ENCODE measurements around the gene CDH4. TPM values are rescaled to one million over a fixed set of nuclear protein-coding genes. Genes with fewer than 3 reads are reported as not detected.

CDH4 gene
- total RNA-seq, 4 donors from 2014 or later: not detected

GRCh38 chr20:61620174-61620573 is 368.1 kb downstream of the CDH4 start:
- H3K27me3 ChIP-seq: no peaks in the 10 kb centered on the region
- in situ Hi-C loops (cut with MboI; ENCODE audit: low pct_ligation_motif_present in 1 of 4, low pct_unique_long_range_greater_than_20kb in 1 of 4, low sequenced_read_pairs in 3 of 4): no loop called here
- no peak overlapping the region for H3K4me3 ChIP-seq
- H3K36me3 ChIP-seq: no peaks in the 10 kb centered on the region
- H3K27ac ChIP-seq: no peak overlapping the region
- no peaks in the 10 kb centered on the region for H3K4me1 ChIP-seq
- DNase-seq: no peak
- H3K9me3 ChIP-seq: no peaks in the 10 kb centered on the region
- TF ChIP-seq POLR2A (IDR thresholded peaks at IDR 0.05) (no peak), POLR2AphosphoS5 (IDR thresholded peaks at IDR 0.05) (no peak), CTCF (IDR thresholded peaks at IDR 0.05) (no peak), EP300 (IDR thresholded peaks at IDR 0.05; ENCODE audit: low read depth) (no peak)
- 0 to 3% methylated on average over 1 of the region's 1 CpG for WGBS, 2 donors (ENCODE audit: low coverage in 1 of 2)
- intact Hi-C loops (cut with DNase I; ENCODE audit: low total_unique reads): no loop called here

- H3K27ac ChIP-seq: no peak overlapping the region
- no peaks in the 10 kb centered on the region for H3K4me1 ChIP-seq
- no peaks in the 10 kb centered on the region for H3K9me3 ChIP-seq
- no peak overlapping the region for H3K4me3 ChIP-seq
- in situ Hi-C loops (cut with MboI; ENCODE audit: low pct_ligation_motif_present in 1 of 4, low pct_unique_long_range_greater_than_20kb in 1 of 4, low sequenced_read_pairs in 3 of 4): no loop called here
- no peak for DNase-seq
- H3K36me3 ChIP-seq: no peaks in the 10 kb centered on the region
- intact Hi-C loops (cut with DNase I; ENCODE audit: low total_unique reads): no loop called here
- WGBS, 2 donors (ENCODE audit: low coverage in 1 of 2): 66 to 73% methylated on average over 18 to 19 of the region's 19 CpGs
- TF ChIP-seq POLR2A (IDR thresholded peaks at IDR 0.05): no peak
- no peak for TF ChIP-seq CTCF (IDR thresholded peaks at IDR 0.05)
- TF ChIP-seq POLR2AphosphoS5 (IDR thresholded peaks at IDR 0.05): no peak
- no peak for TF ChIP-seq EP300 (IDR thresholded peaks at IDR 0.05; ENCODE audit: low read depth)
- no peaks in the 10 kb centered on the region for H3K27me3 ChIP-seq
These were observed 369.1 kb downstream of the CDH4 start for GRCh38 chr20:61621035-61621730.

GRCh38 chr20:61621852-61622251 is 369.8 kb downstream of the CDH4 start:
- WGBS, 2 donors (ENCODE audit: low coverage in 1 of 2): 82 to 100% methylated on average over 1 to 10 of the region's 10 CpGs
- in situ Hi-C loops (cut with MboI; ENCODE audit: low pct_ligation_motif_present in 1 of 4, low pct_unique_long_range_greater_than_20kb in 1 of 4, low sequenced_read_pairs in 3 of 4) (no loop called here), intact Hi-C loops (cut with DNase I; ENCODE audit: low total_unique reads) (no loop called here)
- TF ChIP-seq CTCF (IDR thresholded peaks at IDR 0.05): no peak
- no peak for TF ChIP-seq POLR2AphosphoS5 (IDR thresholded peaks at IDR 0.05)
- no peak for TF ChIP-seq EP300 (IDR thresholded peaks at IDR 0.05; ENCODE audit: low read depth)
- TF ChIP-seq POLR2A (IDR thresholded peaks at IDR 0.05): no peak
- no peak overlapping the region for H3K4me3 ChIP-seq
- no peak for DNase-seq
- H3K27ac ChIP-seq: no peak overlapping the region
- no peaks in the 10 kb centered on the region for H3K9me3 ChIP-seq
- H3K4me1 ChIP-seq: no peaks in the 10 kb centered on the region
- H3K36me3 ChIP-seq: no peaks in the 10 kb centered on the region
- H3K27me3 ChIP-seq: no peaks in the 10 kb centered on the region

- TF ChIP-seq POLR2AphosphoS5 (IDR thresholded peaks at IDR 0.05): no peak
- TF ChIP-seq CTCF (IDR thresholded peaks at IDR 0.05): no peak
- no peak for TF ChIP-seq EP300 (IDR thresholded peaks at IDR 0.05; ENCODE audit: low read depth)
- no peak for TF ChIP-seq POLR2A (IDR thresholded peaks at IDR 0.05)
- Histone ChIP-seq H3K9me3 (no peaks in the 10 kb centered on the region), H3K4me1 (no peaks in the 10 kb centered on the region), H3K36me3 (no peaks in the 10 kb centered on the region), H3K27me3 (no peaks in the 10 kb centered on the region), H3K4me3 (no peak overlapping the region), H3K27ac (no peak overlapping the region)
- in situ Hi-C loops (cut with MboI; ENCODE audit: low pct_ligation_motif_present in 1 of 4, low pct_unique_long_range_greater_than_20kb in 1 of 4, low sequenced_read_pairs in 3 of 4) (no loop called here), intact Hi-C loops (cut with DNase I; ENCODE audit: low total_unique reads) (no loop called here)
- 80 to 86% methylated on average over 8 to 11 of the region's 11 CpGs for whole genome bisulfite sequencing, 2 donors (ENCODE audit: low coverage in 1 of 2)
- DNase-seq: no peak
These were observed 371.4 kb downstream of the CDH4 start for GRCh38 chr20:61623451-61623850.
